Tibial artery (tissue), 4 donors: ENCODE measurements around the gene CDKL4.
"Not testable (repeated sequence)": the region's sequence is repeated elsewhere in the genome, so short reads cannot be mapped to it uniquely, and the experiment has no call there.

Experiments
- DNase-seq, 2 donors: peaks; one replicate each; pipeline ENCODE4 v3.0.0-alpha.2; 2019
- H3K27ac ChIP-seq, 2 donors: fragments of 200-600 bp; sonication (generic) in 1 of 2; 1 replicate in 1 of 2; 2 replicates in 1 of 2; pipeline ENCODE4 v1.5.1; 2018 to 2019; ENCODE audit warnings: mild to moderate bottlenecking in 1 of 2
- H3K27me3 ChIP-seq, 2 donors: fragments of 200-600 bp; sonication (generic) in 1 of 2; one replicate each; pipeline versions ENCODE4 v1.5.1 to v1.6.0; 2016 to 2019
- H3K36me3 ChIP-seq, 3 donors: fragments of 200-600 bp; sonication (generic) in 2 of 3; one replicate each; pipeline ENCODE4 v1.5.1; 2016 to 2019; ENCODE audit warnings: mild to moderate bottlenecking in 2 of 3
- H3K4me1 ChIP-seq, 4 donors: fragments of 200-600 bp; sonication (generic) in 2 of 4; 1 replicate in 3 of 4; 2 replicates in 1 of 4; pipeline ENCODE4 v1.5.1; 2016 to 2019
- H3K4me3 ChIP-seq, 2 donors: fragments of 200-600 bp; sonication (generic) in 1 of 2; 1 replicate in 1 of 2; 2 replicates in 1 of 2; pipeline ENCODE4 v1.5.1; 2018 to 2019; ENCODE audit warnings: mild to moderate bottlenecking in 2 of 2
- H3K9me3 ChIP-seq, 3 donors: fragments of 200-600 bp; sonication (generic) in 1 of 3; one replicate each; pipeline ENCODE4 v1.5.1; 2016 to 2019
- intact Hi-C: fragments of 100-400 bp; cut with DNase I; formaldehyde crosslinking; loops from one replicate; pipeline ENCODE4 v1.15.0; 2023; ENCODE audit warnings: low total_unique reads
- TF ChIP-seq, protein P1 (sequence below), 2 experiments: fragments of 200-600 bp in 1 of 2; fragments of 450-650 bp in 1 of 2; IDR thresholded peaks; one replicate each; pipeline ENCODE4 v1.5.1; 2017 to 2019; ENCODE audit warnings: antibody characterized with exemption in 2 of 2, mild to moderate bottlenecking in 1 of 2, moderate library complexity in 1 of 2

Gene CDKL4

DNA sequence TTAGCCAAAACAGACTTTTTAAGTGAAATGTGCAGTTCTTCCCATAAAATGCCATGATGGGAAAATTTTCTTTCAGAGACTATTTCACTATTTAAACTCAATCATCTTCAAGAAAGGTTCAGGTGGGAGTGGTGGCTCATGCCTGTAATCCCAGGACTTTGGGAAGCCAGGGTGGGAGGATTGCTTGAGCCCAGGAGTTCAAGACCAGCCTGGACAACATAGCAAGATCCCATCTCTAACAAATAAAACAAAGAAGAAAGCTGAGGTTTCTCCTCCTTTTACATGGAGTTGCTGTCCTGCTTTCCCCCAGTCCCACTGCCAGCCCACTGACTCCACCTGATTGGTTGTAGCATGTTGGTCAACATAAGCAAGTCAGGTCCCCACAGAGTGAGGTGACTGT, 97.1 kb downstream of the CDKL4 start:
- H3K36me3 ChIP-seq, result no peaks in the 10 kb centered on the region
- H3K27ac ChIP-seq, result no peak overlapping the region
- H3K27me3 ChIP-seq, result no peaks in the 10 kb centered on the region
- peaks cover 0 to 10% (median 0%) of the 10 kb centered on the region in 4 donors for H3K4me1 ChIP-seq
- intact Hi-C loops, result no loop called here
- TF ChIP-seq, protein P1, sequence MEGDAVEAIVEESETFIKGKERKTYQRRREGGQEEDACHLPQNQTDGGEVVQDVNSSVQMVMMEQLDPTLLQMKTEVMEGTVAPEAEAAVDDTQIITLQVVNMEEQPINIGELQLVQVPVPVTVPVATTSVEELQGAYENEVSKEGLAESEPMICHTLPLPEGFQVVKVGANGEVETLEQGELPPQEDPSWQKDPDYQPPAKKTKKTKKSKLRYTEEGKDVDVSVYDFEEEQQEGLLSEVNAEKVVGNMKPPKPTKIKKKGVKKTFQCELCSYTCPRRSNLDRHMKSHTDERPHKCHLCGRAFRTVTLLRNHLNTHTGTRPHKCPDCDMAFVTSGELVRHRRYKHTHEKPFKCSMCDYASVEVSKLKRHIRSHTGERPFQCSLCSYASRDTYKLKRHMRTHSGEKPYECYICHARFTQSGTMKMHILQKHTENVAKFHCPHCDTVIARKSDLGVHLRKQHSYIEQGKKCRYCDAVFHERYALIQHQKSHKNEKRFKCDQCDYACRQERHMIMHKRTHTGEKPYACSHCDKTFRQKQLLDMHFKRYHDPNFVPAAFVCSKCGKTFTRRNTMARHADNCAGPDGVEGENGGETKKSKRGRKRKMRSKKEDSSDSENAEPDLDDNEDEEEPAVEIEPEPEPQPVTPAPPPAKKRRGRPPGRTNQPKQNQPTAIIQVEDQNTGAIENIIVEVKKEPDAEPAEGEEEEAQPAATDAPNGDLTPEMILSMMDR (IDR thresholded peaks at IDR 0.05), result no peak
- H3K9me3 ChIP-seq, result no peaks in the 10 kb centered on the region
- H3K4me3 ChIP-seq, result no peak overlapping the region
- DNase-seq, result no peak

DNA sequence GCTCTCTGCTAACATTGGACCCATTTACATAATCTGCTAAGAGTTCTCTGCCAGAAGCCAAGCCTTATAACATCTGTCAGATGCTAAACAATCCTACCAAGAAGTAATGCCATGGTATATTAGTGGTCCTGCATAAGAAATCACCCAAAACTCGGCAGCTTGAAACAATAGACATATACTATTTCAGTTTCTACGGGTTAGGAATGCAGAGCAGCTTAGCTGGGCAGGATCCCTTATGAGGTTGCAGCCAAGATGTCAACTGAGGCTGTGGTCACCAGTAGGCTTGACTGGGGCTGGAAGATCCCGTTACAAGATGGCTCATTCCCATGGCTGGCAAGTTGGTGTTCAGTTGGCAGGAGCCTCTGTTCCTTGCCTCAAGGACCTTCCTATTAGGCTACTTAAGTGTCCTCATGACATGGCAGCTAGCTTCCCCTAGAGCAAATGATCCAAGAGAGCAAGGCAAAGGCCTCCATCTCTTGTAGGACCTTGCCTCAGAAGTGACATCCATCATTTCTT, 97.8 kb downstream of the CDKL4 start:
- DNase-seq, result no peak
- TF ChIP-seq, protein P1 (IDR thresholded peaks at IDR 0.05), result no peak
- Histone ChIP-seq H3K9me3 (no peaks in the 10 kb centered on the region), H3K36me3 (no peaks in the 10 kb centered on the region), H3K4me3 (no peak overlapping the region), H3K27me3 (no peaks in the 10 kb centered on the region), H3K27ac (no peak overlapping the region), H3K4me1 (peaks cover 0 to 4% (median 0%) of the 10 kb centered on the region in 4 donors)
- intact Hi-C loops, result no loop called here

DNA sequence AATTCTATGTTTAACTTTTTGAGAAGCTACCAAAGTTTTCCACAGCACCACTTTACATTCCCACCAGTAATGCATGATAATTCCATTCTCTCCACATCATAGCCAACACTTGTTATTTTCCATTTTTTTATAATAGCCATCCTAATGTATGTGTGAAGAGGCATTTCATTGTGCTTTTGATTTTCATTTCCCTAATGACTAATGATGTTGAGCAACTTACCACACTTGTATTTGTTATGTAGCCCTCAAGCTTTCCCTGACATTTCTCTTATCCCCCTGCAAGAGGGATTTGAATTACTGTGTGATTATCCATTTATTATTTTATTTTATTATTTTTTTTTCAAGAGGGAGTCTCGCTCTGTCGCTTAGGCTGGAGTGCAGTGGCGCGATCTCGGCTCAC, 99.4 kb downstream of the CDKL4 start:
- intact Hi-C loops, result no loop called here
- no peaks in the 10 kb centered on the region for H3K4me1 ChIP-seq
- no peaks in the 10 kb centered on the region for H3K9me3 ChIP-seq
- H3K27me3 ChIP-seq, result no peaks in the 10 kb centered on the region
- TF ChIP-seq, protein P1 (IDR thresholded peaks at IDR 0.05), result no peak
- no peak overlapping the region for H3K4me3 ChIP-seq
- DNase-seq, result no peak
- no peaks in the 10 kb centered on the region for H3K36me3 ChIP-seq
- H3K27ac ChIP-seq, result no peak overlapping the region

DNA sequence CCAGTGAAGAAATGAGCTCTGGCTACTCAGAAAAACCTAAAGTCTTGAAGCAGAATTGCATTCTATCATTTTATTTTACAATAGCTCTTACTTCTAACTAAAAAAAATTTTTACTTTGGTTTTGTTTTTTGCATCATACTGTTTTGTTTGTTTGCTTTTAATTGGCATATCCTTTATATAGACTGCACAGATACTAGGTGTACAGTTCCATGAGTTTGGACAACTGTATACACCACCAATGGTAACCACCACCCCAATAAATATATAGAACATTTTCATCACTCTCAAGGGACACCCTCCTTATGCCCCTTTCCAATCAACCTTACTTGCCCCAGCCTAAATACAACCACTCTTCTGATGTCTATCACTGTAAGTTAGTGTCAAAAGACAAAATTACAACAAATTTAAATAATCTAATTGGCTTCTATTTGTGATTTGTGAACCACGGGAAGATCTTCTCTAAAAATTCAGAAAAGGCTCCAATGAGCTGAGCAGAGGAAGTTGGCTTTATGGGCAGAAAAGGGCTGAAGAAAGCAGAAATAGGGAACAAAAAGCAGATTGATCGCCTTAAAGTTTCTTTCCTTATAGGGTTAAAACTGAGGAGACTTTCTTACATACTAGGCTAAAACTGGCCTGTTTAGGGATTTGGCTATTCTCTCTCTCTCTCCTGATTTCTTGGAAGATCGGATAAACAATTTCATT, 100.7 kb downstream of the CDKL4 start:
- H3K4me3 ChIP-seq, result no peak overlapping the region
- H3K4me1 ChIP-seq, result no peaks in the 10 kb centered on the region
- intact Hi-C loops, result no loop called here
- no peaks in the 10 kb centered on the region for H3K9me3 ChIP-seq
- TF ChIP-seq, protein P1 (IDR thresholded peaks at IDR 0.05), result no peak
- H3K27me3 ChIP-seq, result no peaks in the 10 kb centered on the region
- H3K27ac ChIP-seq, result no peak overlapping the region
- no peaks in the 10 kb centered on the region for H3K36me3 ChIP-seq
- no peak for DNase-seq

GRCh38 chr2:39141334-39142271, 102.2 kb downstream of the CDKL4 start:
- H3K4me3 ChIP-seq, result no peak overlapping the region
- intact Hi-C loops, result no loop called here
- H3K27me3 ChIP-seq, result no peaks in the 10 kb centered on the region
- H3K9me3 ChIP-seq, result no peaks in the 10 kb centered on the region
- no peaks in the 10 kb centered on the region for H3K36me3 ChIP-seq
- no peaks in the 10 kb centered on the region for H3K4me1 ChIP-seq
- H3K27ac ChIP-seq, result no peak overlapping the region
- TF ChIP-seq, protein P1 (IDR thresholded peaks at IDR 0.05), result no peak
- no peak for DNase-seq

GRCh38 chr2:39140948-39141333, 102.8 kb downstream of the CDKL4 start:
- H3K27me3 ChIP-seq, H3K36me3 ChIP-seq, H3K27ac ChIP-seq, intact Hi-C loops, DNase-seq, H3K9me3 ChIP-seq, H3K4me1 ChIP-seq, H3K4me3 ChIP-seq: not testable (repeated sequence)
